NT2/D1 (cell line): ENCODE measurements around the gene APRT.

Experiments
- SUZ12 ChIP-seq: IDR thresholded peaks from 2 replicates; pipeline ENCODE4 v1.6.1; 2011; ENCODE audit not compliant: insufficient read length, insufficient read depth; ENCODE audit errors: extremely low read depth
- YY1 ChIP-seq: IDR thresholded peaks from 2 replicates; pipeline ENCODE4 v1.6.1; 2011; ENCODE audit not compliant: insufficient read length, insufficient read depth

DNA sequence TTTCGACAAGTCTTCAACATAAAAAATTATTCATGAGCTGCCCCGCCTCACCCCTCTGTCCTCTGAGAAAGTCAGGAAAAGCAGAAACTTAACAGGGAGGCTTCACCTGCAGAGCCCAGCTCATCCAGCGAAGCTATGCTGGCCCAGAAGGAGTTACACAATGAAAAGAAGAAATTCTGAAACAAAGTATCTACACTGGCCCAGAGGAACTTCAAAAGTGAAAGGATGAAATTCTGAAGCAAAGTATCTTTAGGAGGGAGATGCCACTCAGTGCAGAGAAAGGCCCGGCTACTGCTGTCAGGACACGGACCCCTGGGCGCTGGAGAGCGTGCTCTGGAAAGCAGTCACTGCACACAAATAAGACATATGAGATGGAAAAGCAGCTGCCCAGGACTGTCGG, 43.4 kb upstream of the APRT start:
- TF ChIP-seq SUZ12: no peak
- TF ChIP-seq YY1: no peak
